Measurements from ENCODE around the gene RBM47.

RBM47 gene

GRCh38 chr4:40473578-40474388 is 155.9 kb downstream of the RBM47 start:
- no peak for TF ChIP-seq TCF12 (IDR thresholded peaks at IDR 0.05; ENCODE audit: low read depth)
- TF ChIP-seq NFIC (IDR thresholded peaks at IDR 0.05) = no peak
- TF ChIP-seq CEBPB (IDR thresholded peaks at IDR 0.05) = no peak
- TF ChIP-seq EGR1 (IDR thresholded peaks at IDR 0.05) = no peak
- no peak for TF ChIP-seq CREB1 (IDR thresholded peaks at IDR 0.05; ENCODE audit: low read depth)
- TF ChIP-seq FOXM1 (IDR thresholded peaks at IDR 0.05; ENCODE audit: borderline replicate concordance, low read depth) = no peak
- TF ChIP-seq RAD21 (IDR thresholded peaks at IDR 0.05; ENCODE audit: low read depth) = no peak
- TF ChIP-seq, protein P1, sequence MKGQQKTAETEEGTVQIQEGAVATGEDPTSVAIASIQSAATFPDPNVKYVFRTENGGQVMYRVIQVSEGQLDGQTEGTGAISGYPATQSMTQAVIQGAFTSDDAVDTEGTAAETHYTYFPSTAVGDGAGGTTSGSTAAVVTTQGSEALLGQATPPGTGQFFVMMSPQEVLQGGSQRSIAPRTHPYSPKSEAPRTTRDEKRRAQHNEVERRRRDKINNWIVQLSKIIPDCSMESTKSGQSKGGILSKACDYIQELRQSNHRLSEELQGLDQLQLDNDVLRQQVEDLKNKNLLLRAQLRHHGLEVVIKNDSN (IDR thresholded peaks at IDR 0.05) = no peak
- TF ChIP-seq ZBTB7A (IDR thresholded peaks at IDR 0.05; ENCODE audit: low read depth) = no peak
- no peak for TF ChIP-seq REST (IDR thresholded peaks at IDR 0.05; ENCODE audit: low read depth)
- no peak for TF ChIP-seq TAF1 (IDR thresholded peaks at IDR 0.05; ENCODE audit: low read depth)
- no peak for TF ChIP-seq MAX (IDR thresholded peaks at IDR 0.05)
- no peak for TF ChIP-seq YY1 (IDR thresholded peaks at IDR 0.05; ENCODE audit: low read depth)
- no peak for TF ChIP-seq EP300 (IDR thresholded peaks at IDR 0.05; ENCODE audit: borderline replicate concordance)
- TF ChIP-seq TEAD4 (IDR thresholded peaks at IDR 0.05) = no peak

- TF ChIP-seq, protein P1 (IDR thresholded peaks at IDR 0.05) = no peak
- TF ChIP-seq YY1 (IDR thresholded peaks at IDR 0.05; ENCODE audit: low read depth) = no peak
- no peak for TF ChIP-seq CEBPB (IDR thresholded peaks at IDR 0.05)
- no peak for TF ChIP-seq REST (IDR thresholded peaks at IDR 0.05; ENCODE audit: low read depth)
- no peak for TF ChIP-seq EGR1 (IDR thresholded peaks at IDR 0.05)
- TF ChIP-seq TEAD4 (IDR thresholded peaks at IDR 0.05) = no peak
- TF ChIP-seq ZBTB7A (IDR thresholded peaks at IDR 0.05; ENCODE audit: low read depth) = no peak
- no peak for TF ChIP-seq FOXM1 (IDR thresholded peaks at IDR 0.05; ENCODE audit: borderline replicate concordance, low read depth)
- no peak for TF ChIP-seq EP300 (IDR thresholded peaks at IDR 0.05; ENCODE audit: borderline replicate concordance)
- TF ChIP-seq TAF1 (IDR thresholded peaks at IDR 0.05; ENCODE audit: low read depth) = no peak
- TF ChIP-seq RAD21 (IDR thresholded peaks at IDR 0.05; ENCODE audit: low read depth) = no peak
Observed at GRCh38 chr4:40471923-40472322, 157.7 kb downstream of the RBM47 start.

DNA sequence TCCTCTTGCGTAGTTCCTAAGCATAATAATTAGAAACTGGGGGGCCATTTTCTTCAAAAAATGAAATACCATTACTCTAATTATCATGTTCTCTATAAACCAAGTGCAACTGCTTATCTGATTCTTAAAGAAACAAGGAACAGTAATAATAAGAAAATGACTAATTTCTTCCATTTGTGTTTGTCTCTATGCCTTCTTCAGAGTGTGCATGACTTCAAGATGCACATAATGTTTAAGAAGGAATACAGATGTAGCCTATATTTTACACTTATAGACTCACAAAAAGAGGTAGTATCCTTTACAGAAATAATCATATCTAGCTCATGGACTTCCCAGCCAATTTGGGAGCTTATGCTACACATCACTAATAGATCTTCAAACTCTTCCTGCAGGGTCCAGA is 162.9 kb downstream of the RBM47 start:
- TF ChIP-seq MAX (IDR thresholded peaks at IDR 0.05) = no peak
- no peak for TF ChIP-seq RAD21 (IDR thresholded peaks at IDR 0.05; ENCODE audit: low read depth)
- no peak for TF ChIP-seq CEBPB (IDR thresholded peaks at IDR 0.05)
- no peak for TF ChIP-seq YY1 (IDR thresholded peaks at IDR 0.05; ENCODE audit: low read depth)
- no peak for TF ChIP-seq CREB1 (IDR thresholded peaks at IDR 0.05; ENCODE audit: low read depth)
- no peak for TF ChIP-seq NFIC (IDR thresholded peaks at IDR 0.05)
- TF ChIP-seq, protein P1 (IDR thresholded peaks at IDR 0.05) = no peak
- TF ChIP-seq ZBTB7A (IDR thresholded peaks at IDR 0.05; ENCODE audit: low read depth) = no peak
- TF ChIP-seq EGR1 (IDR thresholded peaks at IDR 0.05) = no peak
- TF ChIP-seq REST (IDR thresholded peaks at IDR 0.05; ENCODE audit: low read depth) = no peak
- no peak for TF ChIP-seq EP300 (IDR thresholded peaks at IDR 0.05; ENCODE audit: borderline replicate concordance)
- TF ChIP-seq TAF1 (IDR thresholded peaks at IDR 0.05; ENCODE audit: low read depth) = no peak
- TF ChIP-seq TEAD4 (IDR thresholded peaks at IDR 0.05) = no peak
- no peak for TF ChIP-seq FOXM1 (IDR thresholded peaks at IDR 0.05; ENCODE audit: borderline replicate concordance, low read depth)
- TF ChIP-seq TCF12 (IDR thresholded peaks at IDR 0.05; ENCODE audit: low read depth) = no peak
